ENCODE measurements around the gene SNRNP25. TPM values are rescaled to one million over a fixed set of nuclear protein-coding genes. Genes with fewer than 3 reads are reported as not detected.

SNRNP25 gene
- total and polyA plus RNA-seq, 9 of the 15 experiments (the other 6 are each of a cell fraction or from before 2014, with no cell fraction given): 59.0 to 176 (median 108) TPM

DNA sequence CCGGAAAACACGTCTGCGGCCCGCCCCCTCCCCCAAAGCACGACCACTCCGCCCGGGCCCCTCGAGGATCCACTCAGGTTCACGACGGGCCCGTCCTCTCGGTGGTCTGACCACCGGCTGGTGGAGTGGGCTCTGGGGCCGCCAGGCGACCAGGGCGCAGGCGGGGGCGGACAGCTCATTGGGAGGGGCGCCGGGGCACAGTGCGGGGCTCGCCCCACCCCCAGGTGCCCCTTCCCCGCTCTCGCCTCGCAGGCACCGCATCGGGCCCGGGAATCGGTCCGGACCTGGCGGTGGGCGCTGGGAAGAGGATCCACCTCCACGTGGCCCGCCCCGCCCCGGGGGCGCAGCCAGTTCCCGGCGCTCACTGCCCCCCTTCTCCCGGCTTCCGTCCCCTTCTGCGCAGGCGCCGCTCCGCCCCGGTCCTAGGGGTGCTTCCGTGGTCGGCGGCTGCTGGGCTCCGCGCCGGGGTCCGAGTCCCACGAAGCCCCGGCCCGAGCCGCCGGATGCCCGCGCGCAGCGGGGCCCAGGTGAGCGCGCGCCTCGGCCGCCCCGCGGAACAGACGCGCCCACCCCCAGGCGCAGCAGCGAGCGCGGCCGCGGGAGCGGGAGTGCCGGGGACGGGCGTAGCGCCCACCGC lies 24.3 kb downstream of the SNRNP25 start, which contains the start of gene MPG (continued):
- no peak for TF ChIP-seq ZNF586 (CRISPR knock-in tag; conservative IDR thresholded peaks at IDR 0.05)
- no peak for TF ChIP-seq ZNF174 (CRISPR knock-in tag; IDR thresholded peaks at IDR 0.05)
- no peak for TF ChIP-seq RBM34 (IDR thresholded peaks at IDR 0.05; ENCODE audit: borderline replicate concordance, insufficient read depth, low read length)
- TF ChIP-seq SAP30 (IDR thresholded peaks at IDR 0.05; ENCODE audit: borderline replicate concordance, insufficient read depth, low read depth, low read length, poor library complexity, severe bottlenecking): peak; percentile 41
- TF ChIP-seq RNF2 (IDR thresholded peaks at IDR 0.05): no peak
- TF ChIP-seq SMAD4 (CRISPR knock-in tag; conservative IDR thresholded peaks at IDR 0.05): no peak
- TF ChIP-seq ARHGAP35 (IDR thresholded peaks at IDR 0.05; ENCODE audit: partially characterized antibody): no peak
- TF ChIP-seq ZNF23 (CRISPR knock-in tag; IDR thresholded peaks at IDR 0.05): no peak
- peak in 1 of 2 experiments; percentile 77; a peak in 2 of 4 replicates for TF ChIP-seq NONO (IDR thresholded peaks at IDR 0.05; ENCODE audit: low read depth in 2 of 2, low read length in 1 of 2)
- no peak for TF ChIP-seq MTA3 (IDR thresholded peaks at IDR 0.05; ENCODE audit: borderline replicate concordance)
- TF ChIP-seq MAFF (IDR thresholded peaks at IDR 0.05; ENCODE audit: low read length): no peak
- TF ChIP-seq ZNF830 (CRISPR knock-in tag; IDR thresholded peaks at IDR 0.05): no peak
- TF ChIP-seq ESRRB (CRISPR knock-in tag; IDR thresholded peaks at IDR 0.05; ENCODE audit: borderline replicate concordance): no peak
- no peak for TF ChIP-seq RCOR1 (IDR thresholded peaks at IDR 0.05; ENCODE audit: borderline replicate concordance in 1 of 2, low read depth in 2 of 2, low read length in 2 of 2)
- TF ChIP-seq, protein P1, sequence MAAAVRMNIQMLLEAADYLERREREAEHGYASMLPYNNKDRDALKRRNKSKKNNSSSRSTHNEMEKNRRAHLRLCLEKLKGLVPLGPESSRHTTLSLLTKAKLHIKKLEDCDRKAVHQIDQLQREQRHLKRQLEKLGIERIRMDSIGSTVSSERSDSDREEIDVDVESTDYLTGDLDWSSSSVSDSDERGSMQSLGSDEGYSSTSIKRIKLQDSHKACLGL (CRISPR knock-in tag; IDR thresholded peaks at IDR 0.05; ENCODE audit: borderline replicate concordance, poor library complexity, severe bottlenecking): no peak
- TF ChIP-seq NR1H2 (CRISPR knock-in tag; IDR thresholded peaks at IDR 0.05): no peak
- TF ChIP-seq ZNF699 (CRISPR knock-in tag; IDR thresholded peaks at IDR 0.05; ENCODE audit: insufficient replicate concordance): no peak
- TF ChIP-seq ETV1 (tag; conservative IDR thresholded peaks at IDR 0.05; ENCODE audit: low read depth): no peak
- TF ChIP-seq, protein P2, sequence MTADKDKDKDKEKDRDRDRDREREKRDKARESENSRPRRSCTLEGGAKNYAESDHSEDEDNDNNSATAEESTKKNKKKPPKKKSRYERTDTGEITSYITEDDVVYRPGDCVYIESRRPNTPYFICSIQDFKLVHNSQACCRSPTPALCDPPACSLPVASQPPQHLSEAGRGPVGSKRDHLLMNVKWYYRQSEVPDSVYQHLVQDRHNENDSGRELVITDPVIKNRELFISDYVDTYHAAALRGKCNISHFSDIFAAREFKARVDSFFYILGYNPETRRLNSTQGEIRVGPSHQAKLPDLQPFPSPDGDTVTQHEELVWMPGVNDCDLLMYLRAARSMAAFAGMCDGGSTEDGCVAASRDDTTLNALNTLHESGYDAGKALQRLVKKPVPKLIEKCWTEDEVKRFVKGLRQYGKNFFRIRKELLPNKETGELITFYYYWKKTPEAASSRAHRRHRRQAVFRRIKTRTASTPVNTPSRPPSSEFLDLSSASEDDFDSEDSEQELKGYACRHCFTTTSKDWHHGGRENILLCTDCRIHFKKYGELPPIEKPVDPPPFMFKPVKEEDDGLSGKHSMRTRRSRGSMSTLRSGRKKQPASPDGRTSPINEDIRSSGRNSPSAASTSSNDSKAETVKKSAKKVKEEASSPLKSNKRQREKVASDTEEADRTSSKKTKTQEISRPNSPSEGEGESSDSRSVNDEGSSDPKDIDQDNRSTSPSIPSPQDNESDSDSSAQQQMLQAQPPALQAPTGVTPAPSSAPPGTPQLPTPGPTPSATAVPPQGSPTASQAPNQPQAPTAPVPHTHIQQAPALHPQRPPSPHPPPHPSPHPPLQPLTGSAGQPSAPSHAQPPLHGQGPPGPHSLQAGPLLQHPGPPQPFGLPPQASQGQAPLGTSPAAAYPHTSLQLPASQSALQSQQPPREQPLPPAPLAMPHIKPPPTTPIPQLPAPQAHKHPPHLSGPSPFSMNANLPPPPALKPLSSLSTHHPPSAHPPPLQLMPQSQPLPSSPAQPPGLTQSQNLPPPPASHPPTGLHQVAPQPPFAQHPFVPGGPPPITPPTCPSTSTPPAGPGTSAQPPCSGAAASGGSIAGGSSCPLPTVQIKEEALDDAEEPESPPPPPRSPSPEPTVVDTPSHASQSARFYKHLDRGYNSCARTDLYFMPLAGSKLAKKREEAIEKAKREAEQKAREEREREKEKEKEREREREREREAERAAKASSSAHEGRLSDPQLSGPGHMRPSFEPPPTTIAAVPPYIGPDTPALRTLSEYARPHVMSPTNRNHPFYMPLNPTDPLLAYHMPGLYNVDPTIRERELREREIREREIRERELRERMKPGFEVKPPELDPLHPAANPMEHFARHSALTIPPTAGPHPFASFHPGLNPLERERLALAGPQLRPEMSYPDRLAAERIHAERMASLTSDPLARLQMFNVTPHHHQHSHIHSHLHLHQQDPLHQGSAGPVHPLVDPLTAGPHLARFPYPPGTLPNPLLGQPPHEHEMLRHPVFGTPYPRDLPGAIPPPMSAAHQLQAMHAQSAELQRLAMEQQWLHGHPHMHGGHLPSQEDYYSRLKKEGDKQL (CRISPR knock-in tag; IDR thresholded peaks at IDR 0.05; ENCODE audit: borderline replicate concordance): no peak
- no peak for TF ChIP-seq CTCF (IDR thresholded peaks at IDR 0.05 in 2 of 3, conservative IDR thresholded peaks at IDR 0.05 in 1 of 3; ENCODE audit: insufficient read depth in 2 of 3, low read depth in 1 of 3, low read length in 3 of 3)
- no peak for TF ChIP-seq TCF7L2 (IDR thresholded peaks at IDR 0.05; ENCODE audit: low read depth, low read length)
